Activated CD8-positive, alpha-beta memory T cell treated with anti-CD3 and anti-CD28 coated beads, Interleukin-2, amount 10 ng/mL, durations not matched to agents 7 days and 5 days (primary cell): Measurements from ENCODE around the gene DLGAP1. TPM values are rescaled to one million over a fixed set of nuclear protein-coding genes. Genes with fewer than 3 reads are reported as not detected.

Experiments used
- ATAC-seq: fragments of 150-1000 bp; cut with Tn5 transposase; one replicate; pipeline ENCODE4 v1.10.0; 2021; ENCODE audit warnings: moderate library complexity
- CTCF ChIA-PET: fragments of 350-600 bp; sonication (Branson Sonifier 250); formaldehyde crosslinking; loops from one replicate; lab custom pipeline; 2021; ENCODE audit warnings: antibody characterized with exemption; lab: Charles Lee
- DNase-seq: peaks from one replicate; pipeline ENCODE4 v3.0.0-alpha.2; 2020
- H3K27ac Mint-ChIP-seq: one replicate; pipeline ENCODE4 v1.8.0; 2021; ENCODE audit warnings: mild to moderate bottlenecking, mixed read lengths
- H3K27me3 Mint-ChIP-seq: one replicate; pipeline ENCODE4 v1.8.0; 2021; ENCODE audit warnings: mixed read lengths
- H3K36me3 Mint-ChIP-seq: one replicate; pipeline ENCODE4 v1.8.0; 2021; ENCODE audit warnings: mild to moderate bottlenecking, mixed read lengths
- H3K4me1 Mint-ChIP-seq: one replicate; pipeline ENCODE4 v1.8.0; 2021; ENCODE audit warnings: mixed read lengths
- H3K4me3 Mint-ChIP-seq: one replicate; pipeline ENCODE4 v1.8.0; 2021; ENCODE audit warnings: mild to moderate bottlenecking, moderate library complexity, mixed read lengths
- H3K9me3 Mint-ChIP-seq: one replicate; pipeline ENCODE4 v1.8.0; 2022; ENCODE audit warnings: low read depth, mixed read lengths
- total RNA-seq, 2 experiments: library from RNA; stranded (reverse); gene quantifications; one replicate each; pipeline ENCODE4 v1.2.3, GENCODE V29; 2021

Gene DLGAP1
- total RNA-seq, 2 experiments from 2014 or later = not detected

- no peak for ATAC-seq
- H3K4me1 Mint-ChIP-seq = no peaks in the 10 kb centered on the region
- no peak overlapping the region for H3K4me3 Mint-ChIP-seq
- H3K27me3 Mint-ChIP-seq = no peaks in the 10 kb centered on the region
- no peak for DNase-seq
- H3K27ac Mint-ChIP-seq = no peak overlapping the region
- no peaks in the 10 kb centered on the region for H3K9me3 Mint-ChIP-seq
- CTCF ChIA-PET = no interaction called here
- H3K36me3 Mint-ChIP-seq = no peaks in the 10 kb centered on the region
Measured at GRCh38 chr18:3960142-3960541, 495.0 kb downstream of the DLGAP1 start.

- Mint-ChIP-seq H3K27me3 (no peaks in the 10 kb centered on the region), H3K27ac (no peak overlapping the region), H3K4me3 (no peak overlapping the region), H3K36me3 (no peaks in the 10 kb centered on the region), H3K9me3 (no peaks in the 10 kb centered on the region), H3K4me1 (no peaks in the 10 kb centered on the region)
- ATAC-seq (no peak), DNase-seq (no peak)
- CTCF ChIA-PET = no interaction called here
Measured at GRCh38 chr18:3952031-3952430, 503.1 kb downstream of the DLGAP1 start.

- H3K4me3 Mint-ChIP-seq = no peak overlapping the region
- no peak for ATAC-seq
- no peaks in the 10 kb centered on the region for H3K9me3 Mint-ChIP-seq
- no peak overlapping the region for H3K27ac Mint-ChIP-seq
- DNase-seq = no peak
- H3K36me3 Mint-ChIP-seq = no peaks in the 10 kb centered on the region
- no peaks in the 10 kb centered on the region for H3K4me1 Mint-ChIP-seq
- H3K27me3 Mint-ChIP-seq = no peaks in the 10 kb centered on the region
- CTCF ChIA-PET = no interaction called here
Measured at GRCh38 chr18:3950668-3951404, 504.3 kb downstream of the DLGAP1 start.

- no peak overlapping the region for H3K27ac Mint-ChIP-seq
- CTCF ChIA-PET = no interaction called here
- H3K4me1 Mint-ChIP-seq = no peaks in the 10 kb centered on the region
- ATAC-seq (no peak), DNase-seq (no peak)
- H3K4me3 Mint-ChIP-seq = no peak overlapping the region
- H3K36me3 Mint-ChIP-seq = no peaks in the 10 kb centered on the region
- no peaks in the 10 kb centered on the region for H3K27me3 Mint-ChIP-seq
- no peaks in the 10 kb centered on the region for H3K9me3 Mint-ChIP-seq
Measured at GRCh38 chr18:3948958-3949357, 506.1 kb downstream of the DLGAP1 start.

- ATAC-seq (no peak), DNase-seq (no peak)
- no peaks in the 10 kb centered on the region for H3K9me3 Mint-ChIP-seq
- H3K27me3 Mint-ChIP-seq = no peaks in the 10 kb centered on the region
- no peak overlapping the region for H3K4me3 Mint-ChIP-seq
- no peaks in the 10 kb centered on the region for H3K4me1 Mint-ChIP-seq
- no peaks in the 10 kb centered on the region for H3K36me3 Mint-ChIP-seq
- no peak overlapping the region for H3K27ac Mint-ChIP-seq
- CTCF ChIA-PET = no interaction called here
Measured at GRCh38 chr18:3947383-3947782, 507.7 kb downstream of the DLGAP1 start.

GRCh38 chr18:3935305-3935704, 519.8 kb downstream of the DLGAP1 start:
- CTCF ChIA-PET = no interaction called here
- no peak for DNase-seq
- no peaks in the 10 kb centered on the region for H3K27me3 Mint-ChIP-seq
- no peaks in the 10 kb centered on the region for H3K4me1 Mint-ChIP-seq
- H3K36me3 Mint-ChIP-seq = no peaks in the 10 kb centered on the region
- no peak overlapping the region for H3K4me3 Mint-ChIP-seq
- no peaks in the 10 kb centered on the region for H3K9me3 Mint-ChIP-seq
- no peak overlapping the region for H3K27ac Mint-ChIP-seq
- no peak for ATAC-seq

- Mint-ChIP-seq H3K9me3 (no peaks in the 10 kb centered on the region), H3K27ac (no peak overlapping the region), H3K36me3 (no peaks in the 10 kb centered on the region), H3K4me3 (no peak overlapping the region), H3K4me1 (no peaks in the 10 kb centered on the region), H3K27me3 (no peaks in the 10 kb centered on the region)
- CTCF ChIA-PET = no interaction called here
- no peak for DNase-seq
- no peak for ATAC-seq
Measured at GRCh38 chr18:3932276-3932675, 522.8 kb downstream of the DLGAP1 start.

GRCh38 chr18:3931542-3932112, 523.5 kb downstream of the DLGAP1 start:
- no peaks in the 10 kb centered on the region for H3K9me3 Mint-ChIP-seq
- no peak overlapping the region for H3K27ac Mint-ChIP-seq
- CTCF ChIA-PET = no interaction called here
- no peak overlapping the region for H3K4me3 Mint-ChIP-seq
- ATAC-seq (no peak), DNase-seq (no peak)
- no peaks in the 10 kb centered on the region for H3K36me3 Mint-ChIP-seq
- no peaks in the 10 kb centered on the region for H3K27me3 Mint-ChIP-seq
- H3K4me1 Mint-ChIP-seq = no peaks in the 10 kb centered on the region

- H3K27ac Mint-ChIP-seq = no peak overlapping the region
- CTCF ChIA-PET = no interaction called here
- no peaks in the 10 kb centered on the region for H3K36me3 Mint-ChIP-seq
Measured at GRCh38 chr18:3931013-3931315, 524.1 kb downstream of the DLGAP1 start.

GRCh38 chr18:3930126-3931012, 524.7 kb downstream of the DLGAP1 start:
- ATAC-seq = no peak
- H3K36me3 Mint-ChIP-seq = no peaks in the 10 kb centered on the region
- H3K4me1 Mint-ChIP-seq = no peaks in the 10 kb centered on the region
- H3K4me3 Mint-ChIP-seq = no peak overlapping the region
- no peaks in the 10 kb centered on the region for H3K9me3 Mint-ChIP-seq
- H3K27me3 Mint-ChIP-seq = no peaks in the 10 kb centered on the region
- CTCF ChIA-PET = no interaction called here
- H3K27ac Mint-ChIP-seq = no peak overlapping the region
- no peak for DNase-seq

More at GRCh38 chr18:3931013-3931315, 524.1 kb downstream of the DLGAP1 start:
- no peak for ATAC-seq
- no peaks in the 10 kb centered on the region for H3K4me1 Mint-ChIP-seq
- DNase-seq = no peak
- H3K9me3 Mint-ChIP-seq = no peaks in the 10 kb centered on the region
- H3K27me3 Mint-ChIP-seq = no peaks in the 10 kb centered on the region
- H3K4me3 Mint-ChIP-seq = no peak overlapping the region

- no peaks in the 10 kb centered on the region for H3K9me3 Mint-ChIP-seq
- DNase-seq = no peak
- H3K27me3 Mint-ChIP-seq = peaks cover 4% of the 10 kb centered on the region
- H3K4me1 Mint-ChIP-seq = no peaks in the 10 kb centered on the region
- no peak overlapping the region for H3K4me3 Mint-ChIP-seq
- CTCF ChIA-PET = no interaction called here
- H3K27ac Mint-ChIP-seq = no peak overlapping the region
- ATAC-seq = no peak
- no peaks in the 10 kb centered on the region for H3K36me3 Mint-ChIP-seq
Measured at GRCh38 chr18:3924455-3924854, 530.7 kb downstream of the DLGAP1 start.

GRCh38 chr18:3923750-3924149, 531.4 kb downstream of the DLGAP1 start:
- Mint-ChIP-seq H3K27me3 (peaks cover 4% of the 10 kb centered on the region), H3K4me1 (no peaks in the 10 kb centered on the region), H3K27ac (no peak overlapping the region), H3K9me3 (no peaks in the 10 kb centered on the region), H3K4me3 (no peak overlapping the region), H3K36me3 (no peaks in the 10 kb centered on the region)
- DNase-seq (no peak), ATAC-seq (no peak)
- CTCF ChIA-PET = no interaction called here

- H3K27me3 Mint-ChIP-seq = peaks cover 9% of the 10 kb centered on the region
- H3K36me3 Mint-ChIP-seq = no peaks in the 10 kb centered on the region
- H3K4me1 Mint-ChIP-seq = no peaks in the 10 kb centered on the region
- ATAC-seq (no peak), DNase-seq (no peak)
- no peak overlapping the region for H3K27ac Mint-ChIP-seq
- H3K9me3 Mint-ChIP-seq = no peaks in the 10 kb centered on the region
- H3K4me3 Mint-ChIP-seq = no peak overlapping the region
- CTCF ChIA-PET = no interaction called here
Measured at GRCh38 chr18:3921826-3922225, 533.3 kb downstream of the DLGAP1 start.

- Mint-ChIP-seq H3K27ac (no peak overlapping the region), H3K27me3 (peaks cover 9% of the 10 kb centered on the region), H3K4me1 (no peaks in the 10 kb centered on the region), H3K9me3 (no peaks in the 10 kb centered on the region), H3K4me3 (no peak overlapping the region), H3K36me3 (no peaks in the 10 kb centered on the region)
- DNase-seq (no peak), ATAC-seq (no peak)
- CTCF ChIA-PET = no interaction called here
Measured at GRCh38 chr18:3920832-3921231, 534.3 kb downstream of the DLGAP1 start.
